Astrocyte of the hippocampus (primary cell): ENCODE results near the gene MAP2.

ENCODE experiments used
- DNase-seq: peaks from one replicate; pipeline ENCODE4 v3.0.0; 2011; ENCODE audit warnings: low read depth, low spot score

Gene MAP2

DNA sequence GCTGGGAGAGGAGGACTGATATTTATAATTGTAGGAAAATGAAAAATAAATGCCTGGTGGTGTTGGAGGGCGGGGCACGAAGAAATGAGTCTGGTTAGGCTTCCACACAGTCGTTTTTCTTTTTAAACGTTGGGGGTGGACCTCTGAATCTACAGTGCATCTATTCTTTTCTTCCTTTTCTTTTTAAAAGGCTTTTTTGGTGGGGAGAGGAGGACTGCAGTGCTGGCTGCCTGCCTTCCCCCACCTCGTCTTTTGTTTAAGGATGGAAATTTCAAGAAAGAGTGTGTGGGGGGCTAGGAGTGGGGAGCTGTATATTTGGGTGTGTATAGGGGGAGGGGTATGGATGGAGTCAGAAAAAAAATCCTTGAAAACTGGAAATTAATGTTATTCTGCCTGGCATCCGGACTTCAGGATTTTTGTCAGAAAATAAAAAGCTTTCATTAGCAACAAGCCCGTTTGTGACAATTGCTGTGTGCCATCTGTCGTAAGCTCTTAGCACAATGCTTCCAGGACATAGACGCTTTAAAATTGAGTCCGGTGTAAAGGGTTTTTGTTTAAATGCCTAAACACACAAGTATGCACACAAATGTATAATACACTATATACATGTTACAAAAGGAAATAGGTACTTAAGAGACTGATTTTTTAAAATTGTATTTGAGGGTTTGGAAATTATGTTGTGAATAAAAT, 1.1 kb downstream of the MAP2 start:
- peak; percentile 17 for DNase-seq

DNA sequence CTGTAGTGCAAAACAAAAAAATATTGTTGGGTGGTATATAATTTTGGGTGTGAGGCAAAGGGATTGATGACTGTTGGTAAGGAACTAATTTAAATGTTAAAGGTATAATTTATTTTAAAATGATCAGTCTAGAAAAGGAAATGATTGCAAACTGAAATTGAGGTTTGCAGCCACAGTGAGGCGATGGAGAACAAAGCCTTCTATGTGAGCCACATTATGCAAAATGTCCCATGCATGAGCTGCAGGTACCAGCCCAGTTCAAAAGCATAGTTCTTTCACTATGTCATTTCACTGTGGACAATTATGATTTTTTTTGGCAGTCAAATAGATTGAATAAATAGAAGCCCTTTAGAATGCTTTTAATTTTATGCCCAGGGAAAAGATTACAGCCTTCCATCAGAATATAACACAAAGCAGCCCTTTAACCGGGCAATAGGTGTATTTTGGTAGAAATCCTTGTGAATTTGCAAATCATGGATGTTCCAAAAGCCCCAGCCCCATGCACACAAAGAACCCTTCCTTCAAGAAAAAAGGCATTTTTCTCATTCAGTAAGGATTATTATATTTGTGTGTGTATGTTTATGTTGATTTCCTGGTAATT, 1.7 kb downstream of the MAP2 start:
- DNase-seq: peak; percentile 73

DNA sequence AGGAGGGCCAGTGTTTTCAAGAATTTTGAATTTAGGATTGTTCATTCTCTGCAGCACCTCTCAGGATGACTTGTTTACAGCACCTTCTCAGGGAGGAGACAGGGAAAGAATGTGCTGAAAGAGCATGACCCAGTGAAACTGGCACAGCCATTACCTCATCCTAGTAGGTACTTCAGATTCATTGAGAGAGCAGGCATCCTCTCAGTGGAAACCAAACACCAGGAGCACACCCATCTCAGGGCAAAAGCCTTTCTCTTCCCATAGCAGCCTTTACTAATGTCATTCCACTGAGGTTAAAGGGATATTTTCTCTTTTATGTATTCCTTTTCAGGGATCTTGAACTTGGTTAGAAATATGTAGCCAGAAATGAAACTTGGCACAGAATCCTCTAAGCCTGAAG, 2.6 kb downstream of the MAP2 start:
- DNase-seq: peak; percentile 49

DNA sequence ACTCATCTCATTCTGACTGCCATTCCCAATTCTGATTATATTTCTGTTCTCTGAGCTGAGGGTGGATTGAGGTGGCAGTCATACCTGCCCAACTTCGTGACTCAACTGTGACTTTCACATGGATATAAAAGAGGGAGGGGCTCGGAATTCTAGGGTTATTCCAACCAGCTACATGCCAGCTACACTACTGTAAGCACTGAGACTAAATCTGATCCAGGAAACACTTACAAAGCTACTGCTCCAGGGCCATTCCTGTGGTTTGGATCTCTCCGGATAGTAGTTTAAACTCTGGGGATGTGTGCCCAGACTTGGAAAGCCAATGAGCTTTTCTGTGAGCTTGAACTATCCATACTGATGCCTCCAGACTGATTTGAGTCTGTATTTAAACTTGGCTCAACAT, 7.9 kb downstream of the MAP2 start:
- DNase-seq: peak; percentile 88

DNA sequence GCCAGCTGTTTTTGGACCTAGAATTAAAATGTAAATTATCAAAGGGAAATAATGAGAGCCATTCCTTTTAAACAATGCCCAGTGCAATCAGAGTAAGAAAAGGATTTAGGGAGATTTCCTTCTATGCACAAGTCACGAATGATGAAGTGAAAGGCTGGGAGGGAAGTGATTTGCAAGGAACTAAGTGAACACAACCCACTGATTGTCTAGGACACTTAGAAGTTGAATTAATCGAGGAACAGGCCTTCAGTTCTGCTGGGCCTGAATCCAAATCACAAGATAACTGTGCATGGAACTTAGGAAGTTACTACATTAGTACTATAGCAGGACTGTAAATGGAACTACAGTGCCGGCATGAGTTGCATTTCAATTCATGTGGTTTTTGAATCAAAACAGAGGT, 17.7 kb downstream of the MAP2 start:
- peak; percentile 39 for DNase-seq

DNA sequence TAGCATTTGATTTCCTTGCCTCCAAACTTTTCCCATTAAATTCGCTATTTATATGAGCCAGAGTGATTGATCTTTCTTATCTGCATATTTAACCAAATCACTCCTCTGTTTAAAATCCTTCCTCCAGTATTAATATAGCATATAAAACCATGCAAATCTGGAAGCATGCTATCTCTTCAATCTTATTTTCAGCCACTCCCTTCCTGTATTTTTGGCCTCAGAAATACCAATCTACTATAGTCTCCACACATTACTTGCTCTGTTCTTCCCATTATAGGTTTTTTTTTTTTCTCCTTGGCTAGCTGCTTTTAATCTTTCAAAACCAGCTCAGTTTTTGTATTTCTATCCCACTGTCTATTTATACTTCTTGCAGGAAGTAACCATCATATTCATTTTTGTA, 19.1 kb downstream of the MAP2 start:
- DNase-seq: no peak

DNA sequence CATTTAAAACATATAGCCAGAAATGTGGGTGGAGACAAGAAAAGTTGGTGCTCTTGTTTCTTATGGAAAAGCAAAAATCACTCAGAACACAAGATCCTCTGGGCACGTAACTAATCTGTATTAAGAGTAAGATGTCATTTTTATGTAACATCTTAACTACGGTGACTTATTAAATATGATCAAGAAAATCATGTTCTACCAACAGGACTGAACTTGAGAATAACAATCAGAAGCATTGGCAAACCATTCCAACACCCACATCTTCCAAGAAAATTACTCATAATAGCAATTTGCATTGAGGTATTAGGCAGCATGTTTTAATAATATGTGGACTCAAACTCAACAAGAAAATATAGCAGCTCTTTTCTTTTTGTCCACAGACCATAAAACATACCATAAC, 21.6 kb downstream of the MAP2 start:
- DNase-seq: no peak

DNA sequence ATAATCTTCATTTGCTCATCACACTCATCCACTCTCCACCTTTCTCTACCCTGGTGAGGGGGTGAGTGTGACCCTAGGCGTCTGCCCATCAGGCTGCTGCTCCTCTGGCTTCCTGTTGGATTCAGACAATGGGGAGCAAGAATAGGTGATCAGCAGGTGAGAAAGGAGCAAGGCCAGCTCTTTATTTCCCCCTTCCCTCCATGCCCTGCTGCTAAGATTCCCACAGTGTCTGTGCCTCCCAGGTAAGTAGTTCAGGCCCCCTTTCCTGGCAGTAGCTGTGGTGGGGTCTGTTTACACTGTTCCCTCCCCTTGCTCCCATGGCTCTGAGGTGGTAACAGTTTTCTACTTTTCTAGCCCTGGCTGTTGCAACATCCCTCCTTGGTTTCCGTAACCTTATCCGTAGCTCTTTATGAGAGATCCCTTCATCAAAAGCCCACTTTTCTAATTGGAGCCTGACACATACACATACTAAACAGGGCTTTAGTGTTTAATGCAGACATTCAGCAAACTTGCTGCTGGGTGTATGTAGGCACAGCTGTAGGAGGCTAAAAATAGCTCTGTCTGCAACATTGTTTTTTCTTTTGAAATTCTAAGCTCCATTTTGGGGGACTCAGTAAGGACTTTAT, 27.5 kb downstream of the MAP2 start:
- DNase-seq: no peak

DNA sequence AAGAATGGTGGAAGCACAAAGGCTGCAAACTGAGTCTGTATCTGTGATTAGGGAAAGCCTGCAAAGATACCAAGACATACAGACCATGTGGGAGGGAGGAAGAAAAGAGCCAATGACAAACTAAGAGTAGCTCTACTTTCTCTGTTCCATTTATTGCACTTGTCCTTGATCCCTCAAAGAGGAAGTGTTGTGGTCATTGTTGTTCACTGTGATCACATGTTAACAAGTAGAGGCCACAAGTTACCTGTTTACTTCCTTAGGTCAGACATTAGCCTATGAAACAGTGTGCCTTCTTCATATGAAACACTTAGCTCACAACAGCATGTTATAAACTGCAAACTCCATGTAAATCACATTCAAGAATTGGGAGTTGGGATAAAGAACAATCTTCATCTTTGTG, 32.6 kb downstream of the MAP2 start:
- DNase-seq: no peak

DNA sequence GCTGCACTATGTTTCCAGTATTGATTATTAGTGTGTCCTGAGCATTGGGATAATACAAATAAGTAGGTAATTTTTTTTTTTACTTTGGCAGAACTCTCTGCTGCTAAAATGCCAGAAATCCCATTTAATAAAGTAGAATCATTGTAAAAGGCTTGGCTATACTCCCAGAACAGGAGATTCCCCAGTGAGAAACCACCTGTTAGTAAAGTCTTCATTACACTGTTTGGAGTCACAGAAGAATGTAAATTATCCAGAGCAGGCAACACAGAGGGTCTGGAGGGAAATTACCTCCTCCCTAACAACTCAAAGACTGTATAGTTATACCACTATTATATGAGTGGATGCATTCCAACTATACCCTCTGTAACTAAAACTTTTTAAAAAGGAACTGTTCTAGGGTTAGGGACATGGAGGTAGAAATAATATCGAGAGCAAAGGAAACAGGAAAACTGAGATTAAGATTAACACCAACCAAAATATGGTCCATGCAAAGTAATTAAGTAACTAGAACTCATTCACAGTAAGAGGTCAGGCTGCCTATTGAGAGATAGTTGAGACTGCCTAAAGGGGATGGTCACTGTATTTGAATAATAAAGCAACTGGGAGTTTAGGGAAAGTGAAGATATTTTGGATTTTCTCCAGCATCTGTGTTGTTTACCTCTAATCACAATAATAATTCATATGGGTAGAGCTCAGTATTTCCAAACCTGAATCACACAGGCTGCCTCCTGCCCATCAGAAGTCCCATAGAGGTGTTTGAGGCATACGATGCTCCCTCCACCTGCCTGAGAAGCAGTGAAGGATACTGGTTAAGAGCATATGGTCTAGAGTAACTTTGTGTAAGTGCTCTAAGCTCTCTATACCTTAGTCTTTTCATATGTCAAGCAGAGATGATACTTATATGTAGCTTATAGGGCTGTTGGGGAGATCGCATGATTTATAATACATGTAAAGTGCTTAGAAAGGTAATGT, 34.4 kb downstream of the MAP2 start:
- peak; percentile 42 for DNase-seq

DNA sequence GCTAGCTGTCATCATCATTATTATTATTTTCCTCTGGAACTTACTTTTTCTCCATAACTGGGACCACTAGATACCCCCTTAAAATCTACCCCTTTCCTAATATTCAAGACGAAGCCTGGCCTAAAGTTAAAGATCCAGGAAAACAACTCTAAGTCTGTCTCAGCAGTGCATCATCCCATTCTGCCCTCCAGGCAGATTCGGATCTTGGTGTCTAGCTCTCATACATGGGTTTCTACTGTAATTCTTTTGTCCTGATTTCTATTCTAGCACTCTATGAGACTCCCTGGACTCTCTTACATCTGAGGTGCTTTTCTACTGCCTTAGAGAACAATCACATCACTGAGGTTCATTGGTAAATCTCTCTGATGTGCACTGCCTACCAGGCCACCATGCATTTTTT, 35.5 kb downstream of the MAP2 start:
- DNase-seq: no peak

DNA sequence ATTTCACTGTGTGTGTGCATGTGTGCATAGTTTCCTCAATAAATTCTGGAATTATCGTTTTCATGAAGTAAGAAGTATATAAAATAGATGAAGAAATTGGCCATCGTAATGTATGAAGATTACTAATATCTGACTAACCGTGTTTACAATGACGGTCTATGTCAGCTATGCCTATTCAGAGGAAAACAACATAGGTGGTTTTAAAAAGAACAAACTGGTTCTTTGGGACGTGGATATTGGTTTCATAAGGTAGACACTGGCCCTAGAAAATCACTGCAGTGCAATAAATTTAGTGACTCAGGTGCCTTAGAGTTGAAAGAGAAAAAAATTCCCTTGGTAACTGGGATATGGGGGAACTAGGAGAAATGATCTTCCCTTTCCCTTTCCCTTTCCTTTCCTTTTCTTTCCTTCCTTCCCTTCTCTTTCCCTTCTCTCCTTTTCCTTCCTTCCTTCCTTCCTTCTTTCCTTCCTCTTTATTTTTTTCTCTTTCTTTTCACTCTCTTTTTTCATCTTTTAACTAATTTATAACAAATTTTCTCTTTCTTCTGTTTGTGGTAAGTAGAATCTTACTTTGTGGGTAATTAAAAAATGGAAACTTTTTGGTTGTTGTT, 36.4 kb downstream of the MAP2 start:
- DNase-seq: no peak

DNA sequence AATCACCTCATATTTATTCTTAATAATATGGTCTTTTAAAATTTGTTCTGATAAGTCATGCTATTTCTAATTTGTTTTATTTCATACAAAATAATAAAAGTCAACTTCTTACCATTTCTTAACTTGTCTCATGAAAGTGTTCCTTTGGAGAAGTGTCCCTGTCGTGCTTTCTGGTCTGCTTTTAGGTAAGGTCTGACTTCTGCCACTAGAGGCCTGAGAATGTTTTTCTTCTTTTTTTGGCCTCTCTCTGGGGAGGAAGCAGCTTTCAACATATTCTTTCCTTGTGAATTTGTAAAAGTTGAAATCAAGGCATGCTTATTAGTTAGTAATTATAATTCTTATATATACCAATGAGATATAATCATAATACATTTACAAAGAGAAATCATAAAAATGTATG, 39.4 kb downstream of the MAP2 start:
- no peak for DNase-seq

DNA sequence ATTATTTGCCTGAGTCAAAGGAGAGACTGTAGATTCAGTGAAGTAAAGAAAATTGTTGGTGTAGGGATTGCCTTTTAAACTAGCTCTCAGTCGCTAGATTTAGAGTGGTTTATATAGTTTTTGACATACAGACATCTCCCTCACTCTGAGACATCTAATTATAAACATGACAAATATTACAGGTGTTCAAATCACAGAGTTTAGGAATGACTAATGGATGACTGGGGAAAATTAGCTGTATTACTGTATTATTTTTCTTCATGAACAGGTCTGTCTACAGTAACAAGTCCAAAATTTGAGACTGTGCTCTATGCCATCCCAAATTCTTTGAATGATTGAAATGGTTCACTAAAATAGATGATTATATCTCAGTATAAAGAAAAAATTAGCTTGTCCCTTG, 40.0 kb downstream of the MAP2 start:
- DNase-seq: no peak

DNA sequence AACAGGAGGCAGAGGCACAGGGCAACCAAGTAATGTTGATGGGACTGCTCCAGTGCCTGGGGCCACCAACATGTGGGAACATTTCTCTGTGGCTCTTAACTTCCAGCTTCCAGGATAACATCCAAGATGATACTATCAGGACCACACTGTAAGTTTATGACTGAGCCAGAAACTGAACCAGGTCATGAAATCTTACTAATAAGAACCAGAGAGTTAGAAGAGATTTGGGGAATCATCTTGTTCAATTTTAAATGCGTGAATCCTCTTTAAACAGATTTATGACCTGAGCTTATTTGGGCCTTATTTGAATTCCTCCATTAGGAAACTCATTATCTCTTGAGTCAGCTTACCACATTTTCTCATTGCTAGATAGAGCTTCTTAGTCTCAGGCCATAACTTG, 45.0 kb downstream of the MAP2 start:
- DNase-seq: no peak

DNA sequence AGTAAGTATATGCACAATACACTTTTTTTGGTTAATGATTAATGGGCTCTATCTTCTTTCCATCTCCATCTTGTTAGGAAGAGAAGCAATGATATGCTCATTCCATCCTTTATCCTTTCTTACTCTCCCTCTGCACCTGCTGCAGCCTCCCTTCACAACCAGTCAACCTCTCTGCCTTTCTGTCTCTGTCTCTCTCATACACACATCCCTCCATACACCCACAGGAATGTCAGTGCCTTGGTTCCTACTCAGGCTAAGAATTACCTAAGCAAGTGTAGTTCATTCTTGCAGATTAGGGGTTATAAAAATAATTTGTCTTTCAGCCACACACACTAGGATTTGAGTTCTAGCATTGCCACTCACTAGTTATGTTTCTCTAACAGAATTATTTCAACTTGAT, 45.6 kb downstream of the MAP2 start:
- DNase-seq: no peak

DNA sequence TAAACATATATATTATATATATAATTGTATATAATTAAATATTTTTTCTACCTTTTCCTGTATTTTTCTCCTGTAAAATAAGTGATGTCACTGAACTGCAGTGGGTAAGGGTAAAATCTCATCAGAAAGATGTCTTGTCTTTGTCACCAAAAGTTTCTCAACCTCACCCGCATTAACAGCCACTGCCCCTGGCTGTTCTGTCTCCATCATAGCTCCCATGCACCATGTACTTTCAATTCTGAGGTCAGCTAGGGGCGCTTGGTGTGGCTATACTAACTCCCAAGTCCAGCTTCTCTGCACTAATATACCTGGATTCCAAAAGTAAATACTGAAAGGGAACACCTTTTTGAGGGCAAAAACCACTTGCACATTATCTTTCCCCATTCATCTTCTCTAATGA, 46.6 kb downstream of the MAP2 start:
- no peak for DNase-seq

DNA sequence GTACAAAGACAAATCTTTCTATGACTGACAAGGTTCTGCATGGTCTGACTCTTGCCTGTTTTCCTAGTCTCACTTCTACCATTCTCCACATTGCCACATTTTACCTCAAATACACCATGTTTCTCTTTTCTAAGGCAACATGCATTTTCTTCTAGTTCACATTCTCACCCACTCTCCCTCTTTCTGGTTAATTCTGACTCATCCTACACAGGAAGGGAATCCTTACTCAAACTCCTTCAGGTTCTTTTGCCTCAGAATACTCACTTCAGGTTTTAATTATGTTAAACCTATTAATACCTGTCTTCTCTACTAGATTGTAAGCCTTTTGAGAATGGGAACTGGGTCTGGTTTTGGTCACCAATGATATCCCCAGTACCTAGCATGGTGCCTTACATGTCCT, 47.2 kb downstream of the MAP2 start:
- DNase-seq: peak; percentile 44

DNA sequence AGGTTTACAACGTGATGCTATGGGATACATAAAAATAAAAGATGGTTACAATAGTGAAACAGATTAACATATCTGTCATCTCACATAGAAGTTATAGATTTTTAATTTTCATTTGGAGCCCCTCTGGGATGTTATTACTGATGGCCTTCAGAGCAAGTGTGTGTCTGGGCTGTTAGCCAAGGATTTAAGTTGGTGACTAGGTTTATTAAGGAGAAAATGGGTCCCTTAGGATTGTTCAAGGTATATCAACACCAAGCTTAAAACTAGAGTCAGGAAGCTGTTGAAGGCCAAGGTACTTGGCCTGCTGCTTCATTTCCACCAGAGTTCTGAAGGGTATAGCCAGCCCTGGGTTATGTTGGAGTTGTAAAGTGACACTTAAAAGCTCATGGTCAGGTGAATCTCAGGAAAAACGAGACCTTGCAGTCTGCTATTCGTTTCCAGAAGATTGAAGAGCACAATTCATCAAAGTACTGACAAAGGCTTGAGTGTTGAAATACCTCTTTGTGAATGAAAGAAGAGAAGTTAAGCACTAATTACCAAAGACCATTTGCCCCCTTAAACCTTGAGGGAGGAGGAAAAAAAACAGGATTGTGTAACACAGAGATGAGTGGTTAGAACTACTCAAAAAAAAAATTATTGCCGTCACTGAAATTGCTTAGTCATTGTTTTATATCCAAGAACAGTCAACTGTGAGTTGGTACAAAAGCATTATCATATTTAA, 48.4 kb downstream of the MAP2 start:
- peak; percentile 15 for DNase-seq

DNA sequence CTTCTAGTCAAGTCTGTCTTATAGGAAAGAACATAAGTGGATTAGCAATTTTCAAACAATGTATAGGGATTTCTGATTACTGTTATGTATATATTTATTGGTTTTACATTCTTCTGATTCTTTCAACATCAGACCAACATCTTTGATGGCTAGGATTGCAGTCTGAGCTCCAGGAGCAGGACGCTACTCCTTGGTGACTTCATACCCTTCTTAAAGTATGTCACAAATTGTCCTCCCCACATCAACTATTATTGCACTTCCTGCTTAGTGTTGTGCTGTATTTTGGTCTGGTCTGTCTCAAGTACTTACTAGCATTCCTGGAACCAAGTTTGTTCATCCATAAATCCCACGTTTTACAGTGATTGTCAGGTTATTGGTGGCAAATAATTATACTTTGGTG, 49.0 kb downstream of the MAP2 start:
- DNase-seq: peak; percentile 32

DNA sequence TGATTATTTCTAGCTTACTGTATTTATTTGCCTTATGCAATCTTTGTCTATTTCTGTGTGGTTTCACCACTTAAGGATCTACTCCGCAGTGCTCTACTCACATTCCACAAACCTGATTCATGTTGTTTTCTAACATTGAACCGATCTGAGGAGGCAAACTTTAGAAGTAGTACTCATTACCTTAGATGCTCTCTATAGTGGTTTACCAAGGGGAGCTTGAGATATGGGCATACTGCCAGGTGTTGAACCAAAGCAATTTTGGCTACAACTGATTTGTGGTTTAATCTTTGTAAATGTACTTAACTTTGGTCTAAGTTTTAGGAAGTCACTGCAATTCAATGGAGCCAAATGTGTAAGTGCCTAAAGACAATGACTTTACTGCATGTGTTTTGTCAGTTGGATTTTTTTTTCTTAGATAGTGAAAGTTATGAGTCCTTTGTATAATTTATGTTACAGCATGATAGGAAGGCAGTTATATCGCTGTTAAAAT, 50.1 kb downstream of the MAP2 start:
- DNase-seq: peak; percentile 95
